Epithelial cell of proximal tubule (primary cell): ENCODE results near the gene SAMD11. TPM values are rescaled to one million over a fixed set of nuclear protein-coding genes. Genes with fewer than 3 reads are reported as not detected.
A peak's percentile ranks its signal among the peaks of the same experiment; 100 is the strongest.

ENCODE experiments used
- DNase-seq: peaks from one replicate; pipeline ENCODE4 v3.0.0-alpha.2; 2011; ENCODE audit warnings: low read depth
- H3K4me3 ChIP-seq: 2 replicates; pipeline ENCODE4 v1.5.1; 2011; ENCODE audit warnings: low read depth, mild to moderate bottlenecking, low read length
- total RNA-seq: library from RNA; depleted of rRNA; stranded (reverse); fragments of >200 nt; gene quantifications from 2 replicates; pipeline ENCODE4 v1.2.3, GENCODE V29; 2015
- TF ChIP-seq, protein P1 (sequence below): conservative IDR thresholded peaks from 2 replicates; pipeline ENCODE4 v1.5.1; 2012; ENCODE audit warnings: low read depth, mild to moderate bottlenecking, low read length

The SAMD11 gene
- total RNA-seq, 1 donor from 2014 or later, result 3.5 TPM

- TF ChIP-seq, protein P1, sequence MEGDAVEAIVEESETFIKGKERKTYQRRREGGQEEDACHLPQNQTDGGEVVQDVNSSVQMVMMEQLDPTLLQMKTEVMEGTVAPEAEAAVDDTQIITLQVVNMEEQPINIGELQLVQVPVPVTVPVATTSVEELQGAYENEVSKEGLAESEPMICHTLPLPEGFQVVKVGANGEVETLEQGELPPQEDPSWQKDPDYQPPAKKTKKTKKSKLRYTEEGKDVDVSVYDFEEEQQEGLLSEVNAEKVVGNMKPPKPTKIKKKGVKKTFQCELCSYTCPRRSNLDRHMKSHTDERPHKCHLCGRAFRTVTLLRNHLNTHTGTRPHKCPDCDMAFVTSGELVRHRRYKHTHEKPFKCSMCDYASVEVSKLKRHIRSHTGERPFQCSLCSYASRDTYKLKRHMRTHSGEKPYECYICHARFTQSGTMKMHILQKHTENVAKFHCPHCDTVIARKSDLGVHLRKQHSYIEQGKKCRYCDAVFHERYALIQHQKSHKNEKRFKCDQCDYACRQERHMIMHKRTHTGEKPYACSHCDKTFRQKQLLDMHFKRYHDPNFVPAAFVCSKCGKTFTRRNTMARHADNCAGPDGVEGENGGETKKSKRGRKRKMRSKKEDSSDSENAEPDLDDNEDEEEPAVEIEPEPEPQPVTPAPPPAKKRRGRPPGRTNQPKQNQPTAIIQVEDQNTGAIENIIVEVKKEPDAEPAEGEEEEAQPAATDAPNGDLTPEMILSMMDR, result no peak
- no peak overlapping the region for H3K4me3 ChIP-seq
- DNase-seq, result no peak
Observed at GRCh38 chr1:933603-933940, 9.8 kb downstream of the SAMD11 start.

DNA sequence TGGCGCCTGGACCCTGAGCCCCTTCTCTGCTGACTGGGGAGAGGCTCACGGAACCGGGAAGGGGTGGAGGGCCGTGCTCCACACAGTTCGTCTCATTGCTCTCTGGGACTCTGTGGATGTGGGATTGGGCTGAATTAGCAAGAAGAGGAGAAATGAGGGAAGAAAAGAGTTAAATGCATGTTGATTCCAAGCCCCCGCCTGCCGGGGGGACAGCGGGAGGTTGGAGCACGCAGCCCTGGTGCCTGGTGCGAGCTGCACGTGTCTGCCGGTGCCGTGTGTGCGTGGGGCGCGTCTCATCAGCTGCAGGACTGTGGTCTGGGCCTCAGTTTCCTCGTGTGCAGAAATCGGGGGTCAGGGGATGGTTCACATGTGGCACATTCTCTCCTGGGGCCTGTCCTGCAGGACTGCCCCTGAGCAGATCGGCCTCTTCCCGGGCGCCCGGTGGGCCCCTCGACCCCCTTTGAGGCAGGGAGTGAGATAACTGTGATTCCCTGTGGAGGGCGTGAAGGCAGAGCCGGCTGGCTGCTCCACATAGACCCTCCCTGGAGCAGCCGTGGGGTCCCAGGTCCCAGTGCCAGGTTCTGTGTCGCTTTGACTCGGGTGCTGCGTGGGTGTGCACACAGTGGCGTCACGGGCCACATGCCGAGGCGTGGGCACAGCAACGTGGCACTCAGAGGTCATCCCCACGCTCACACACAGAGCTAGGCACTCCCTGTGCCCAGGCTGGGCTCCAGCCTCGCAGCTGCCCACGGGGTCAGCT is 11.4 kb downstream of the SAMD11 start:
- DNase-seq, result no peak
- no peak overlapping the region for H3K4me3 ChIP-seq
- TF ChIP-seq, protein P1, result no peak

GRCh38 chr1:935751-936231 is 12.1 kb downstream of the SAMD11 start:
- TF ChIP-seq, protein P1, result no peak
- no peak for DNase-seq
- no peak overlapping the region for H3K4me3 ChIP-seq

DNA sequence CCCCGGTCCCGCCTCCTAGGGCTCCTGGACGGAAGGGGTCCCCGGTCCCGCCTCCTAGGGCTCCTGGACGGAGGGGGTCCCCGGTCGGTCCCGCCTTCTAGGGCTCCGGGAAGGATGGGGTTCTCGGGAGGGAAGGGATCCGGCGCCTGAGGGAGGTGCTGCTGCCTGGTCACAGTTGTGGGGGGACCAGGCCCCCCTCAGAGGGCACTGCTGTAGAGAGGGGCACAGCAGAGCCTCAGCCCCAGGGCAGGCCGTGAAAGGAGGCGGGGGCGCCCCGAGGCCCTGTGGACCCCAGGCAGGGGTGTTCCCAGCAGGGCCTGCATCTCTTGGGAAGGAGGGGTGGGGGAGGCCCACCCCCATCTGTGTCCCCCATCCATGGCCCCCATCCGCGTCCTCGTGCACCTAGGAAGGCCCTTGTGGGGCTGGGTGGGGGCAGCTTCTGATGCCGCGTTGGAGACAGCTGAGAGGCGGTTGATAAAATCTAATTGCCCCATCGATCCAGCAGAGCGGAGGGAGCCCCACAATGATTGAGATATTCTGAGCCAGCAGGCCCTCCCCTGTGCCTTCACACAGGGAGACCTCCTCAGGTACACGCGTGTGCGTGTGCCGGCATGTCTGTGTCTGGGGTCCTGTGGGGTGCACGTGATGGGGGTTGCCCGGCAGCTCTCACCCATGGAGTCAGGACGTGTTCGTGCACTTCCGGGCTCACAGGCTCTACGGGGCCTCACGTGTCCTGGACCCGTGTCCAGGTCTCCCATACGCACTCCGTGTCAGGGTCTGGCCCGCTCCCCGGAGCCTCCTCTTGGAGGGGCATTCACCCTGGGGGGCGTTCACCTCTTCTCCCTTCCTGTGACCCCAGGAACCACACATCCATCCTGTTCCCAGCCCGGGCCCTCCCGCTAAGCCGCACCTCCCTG is 12.9 kb downstream of the SAMD11 start:
- H3K4me3 ChIP-seq, result no peak overlapping the region
- TF ChIP-seq, protein P1, result no peak
- DNase-seq, result no peak

DNA sequence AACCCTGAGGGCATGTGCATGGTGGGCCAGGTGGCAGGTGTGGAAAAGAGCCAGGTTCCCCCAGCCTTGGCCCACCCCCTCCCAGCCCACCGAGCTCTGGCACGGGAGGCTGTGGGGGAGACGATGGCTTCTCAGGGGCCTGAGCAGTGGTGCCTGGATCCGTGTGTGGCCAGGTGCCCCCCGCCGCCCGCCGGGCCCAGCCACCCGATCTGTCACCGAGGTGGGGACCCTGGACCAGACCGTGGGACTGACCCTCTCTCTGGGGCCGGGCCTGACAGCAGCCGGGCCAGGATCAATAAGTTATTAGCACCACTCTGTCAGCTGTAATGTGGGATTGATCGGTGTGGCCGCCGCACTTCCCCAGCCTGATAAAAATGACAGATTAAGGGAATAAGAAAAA is 13.8 kb downstream of the SAMD11 start:
- H3K4me3 ChIP-seq, result no peak overlapping the region
- no peak for DNase-seq
- TF ChIP-seq, protein P1, result no peak

DNA sequence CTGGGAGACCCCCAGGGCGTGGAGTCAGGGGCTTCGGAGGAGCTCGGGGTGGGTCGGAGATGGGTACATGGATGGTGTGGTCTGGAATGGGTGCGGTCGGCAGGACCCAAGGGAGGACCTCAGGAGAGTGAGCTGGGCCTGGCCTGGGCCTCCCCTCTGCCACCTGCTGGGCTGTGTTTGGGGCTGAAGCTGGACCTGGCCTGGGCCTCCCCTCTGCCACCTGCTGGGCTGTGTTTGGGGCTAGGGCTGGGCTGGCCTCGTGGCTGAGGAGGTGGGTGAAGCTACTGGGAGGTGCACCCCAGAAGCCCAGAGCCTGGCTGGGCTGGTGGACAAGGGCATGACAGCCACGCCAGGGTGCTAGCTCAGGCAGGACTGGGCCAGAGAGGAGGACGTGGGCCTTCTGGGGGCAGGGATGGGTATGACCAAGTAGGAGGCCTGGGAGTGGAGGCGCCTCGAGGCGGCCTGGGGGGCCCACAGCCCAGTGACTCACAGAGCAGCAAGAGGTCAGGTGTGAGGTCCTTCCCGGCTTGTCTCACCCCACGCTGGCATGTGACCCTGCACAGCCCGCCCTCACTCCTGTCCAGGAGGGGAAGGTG is 14.5 kb downstream of the SAMD11 start:
- DNase-seq, result no peak
- no peak overlapping the region for H3K4me3 ChIP-seq

More for the DNA sequence above, 14.5 kb downstream of the SAMD11 start:
- TF ChIP-seq, protein P1, result peak; percentile 81
